ENCODE results near the gene COA3. TPM values are rescaled to one million over a fixed set of nuclear protein-coding genes. Genes with fewer than 3 reads are reported as not detected.

Gene COA3
- total RNA-seq, 1 donor from 2014 or later: 51.2 TPM

DNA sequence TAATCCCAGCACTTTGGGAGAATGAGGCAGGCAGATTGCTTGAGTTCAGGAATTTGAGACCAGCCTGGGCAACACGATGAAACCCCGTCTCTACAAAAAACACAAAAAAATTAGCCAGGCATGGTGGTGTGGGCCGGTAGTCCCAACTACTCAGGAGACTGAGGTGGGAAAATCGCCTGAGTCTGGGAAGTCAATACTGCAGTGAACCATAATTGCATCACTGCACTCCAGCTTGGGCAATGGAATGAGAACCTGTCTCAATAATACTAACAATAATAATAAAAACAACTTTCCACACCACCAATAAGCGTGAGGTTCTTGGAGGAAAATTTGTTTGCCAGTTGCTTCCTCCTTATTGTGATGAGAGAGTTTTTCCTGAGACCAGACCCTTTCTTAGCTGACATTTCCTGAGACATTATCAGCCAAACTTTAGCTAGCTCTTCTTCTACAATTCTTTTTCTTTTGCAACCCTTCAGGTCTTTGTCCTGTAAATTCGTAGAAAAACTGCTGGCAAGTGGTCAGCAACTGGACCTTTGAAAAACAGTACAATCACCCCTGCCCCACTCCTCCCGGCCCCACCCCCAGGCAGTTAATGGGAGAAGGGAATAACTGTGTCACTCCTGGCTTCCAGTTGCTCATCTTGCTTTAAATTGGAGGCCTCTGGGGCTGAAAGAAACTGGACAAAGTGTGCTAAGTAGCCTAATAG lies 50.1 kb downstream of the COA3 start:
- Mint-ChIP-seq H3K4me3 (ENCODE audit: low read depth) (no peak overlapping the region), H3K9me3 (peaks cover 4% of the 10 kb centered on the region), H3K4me1 (ENCODE audit: low read depth) (peaks cover 13% of the 10 kb centered on the region), H3K36me3 (ENCODE audit: low read depth) (no peaks in the 10 kb centered on the region), H3K27me3 (ENCODE audit: low read depth) (peaks cover 53% of the 10 kb centered on the region), H3K27ac (no peak overlapping the region)
- intact Hi-C loops (cut with micrococcal nuclease): no loop called here
- DNase-seq (ENCODE audit: low spot score): no peak

Other genes starting within 250 kb of the COA3 start
- gene HSD17B1, start 245.8 kb downstream of the COA3 start, total RNA-seq: 0.91 and 1.4 TPM in 2 replicates
- gene COASY, start 236.6 kb downstream of the COA3 start, total RNA-seq: 90.6 and 91.6 TPM in 2 replicates
- gene MLX, start 231.6 kb downstream of the COA3 start, total RNA-seq: 54.8 and 60.0 TPM in 2 replicates
- gene PSMC3IP, start 221.0 kb downstream of the COA3 start, total RNA-seq: 23.3 and 26.6 TPM in 2 replicates
- gene RETREG3, start 189.3 kb downstream of the COA3 start, total RNA-seq: 37.7 and 39.0 TPM in 2 replicates
- gene TUBG1, start 189.0 kb downstream of the COA3 start, total RNA-seq: 85.5 and 94.9 TPM in 2 replicates
- 12.2 and 12.6 TPM in 2 replicates for gene TUBG2, start 139.4 kb downstream of the COA3 start, total RNA-seq
- 0.57 and 1.0 TPM in 2 replicates for gene PLEKHH3, start 121.7 kb downstream of the COA3 start, total RNA-seq
- gene CCR10, start 116.9 kb downstream of the COA3 start, total RNA-seq: 0.16 and 0.23 TPM in 2 replicates
- gene CNTNAP1, start 116.2 kb downstream of the COA3 start, total RNA-seq: 1.3 and 2.4 TPM in 2 replicates
- 36.1 and 37.1 TPM in 2 replicates for gene EZH1, start 53.7 kb downstream of the COA3 start, total RNA-seq
- not detected in 2 replicates for gene RAMP2, start 37.5 kb downstream of the COA3 start, total RNA-seq
- 88.8 and 90.4 TPM in 2 replicates for gene VPS25, start 25.3 kb downstream of the COA3 start, total RNA-seq
- 0.16 and 0.28 TPM in 2 replicates for gene WNK4, start 18.1 kb downstream of the COA3 start, total RNA-seq
- 0.09 TPM in 1 of 2 replicates, not detected in the other for gene CNTD1, start 157 bp upstream of the COA3 start, total RNA-seq
- gene BECN1, start 25.6 kb upstream of the COA3 start, total RNA-seq: 97.2 and 104 TPM in 2 replicates
- gene PSME3, start 34.7 kb upstream of the COA3 start, total RNA-seq: 172 TPM in 2 replicates
- 3.2 TPM in 2 replicates for gene AOC2, start 45.9 kb upstream of the COA3 start, total RNA-seq
- 1.6 and 2.4 TPM in 2 replicates for gene AOC3, start 52.5 kb upstream of the COA3 start, total RNA-seq
- not detected in 2 replicates for gene G6PC1, start 102.1 kb upstream of the COA3 start, total RNA-seq
- gene AARSD1, start 165.8 kb upstream of the COA3 start, total RNA-seq: 62.3 and 75.3 TPM in 2 replicates
- gene PTGES3L, start 181.4 kb upstream of the COA3 start, total RNA-seq: 1.9 and 2.1 TPM in 2 replicates
- 18.7 and 19.9 TPM in 2 replicates for gene RUNDC1, start 181.9 kb upstream of the COA3 start, total RNA-seq
- gene RPL27, start 199.7 kb upstream of the COA3 start, total RNA-seq: 1,137 and 1,172 TPM in 2 replicates
- gene IFI35, start 208.1 kb upstream of the COA3 start, total RNA-seq: 49.1 and 51.2 TPM in 2 replicates
- 18.6 and 21.7 TPM in 2 replicates for gene VAT1, start 223.7 kb upstream of the COA3 start, total RNA-seq
- gene RND2, start 226.5 kb upstream of the COA3 start, total RNA-seq: 0.05 TPM in 1 of 2 replicates, not detected in the other